Left hindlimb (tissue), 1 donor: ENCODE data around the gene C1orf105.
"Not testable (repeated sequence)": the region's sequence is repeated elsewhere in the genome, so short reads cannot be mapped to it uniquely, and the experiment has no call there.

Experiments used
- DNase-seq: peaks from one replicate; pipeline ENCODE4 v3.0.0-alpha.2; 2018

Gene C1orf105

DNA sequence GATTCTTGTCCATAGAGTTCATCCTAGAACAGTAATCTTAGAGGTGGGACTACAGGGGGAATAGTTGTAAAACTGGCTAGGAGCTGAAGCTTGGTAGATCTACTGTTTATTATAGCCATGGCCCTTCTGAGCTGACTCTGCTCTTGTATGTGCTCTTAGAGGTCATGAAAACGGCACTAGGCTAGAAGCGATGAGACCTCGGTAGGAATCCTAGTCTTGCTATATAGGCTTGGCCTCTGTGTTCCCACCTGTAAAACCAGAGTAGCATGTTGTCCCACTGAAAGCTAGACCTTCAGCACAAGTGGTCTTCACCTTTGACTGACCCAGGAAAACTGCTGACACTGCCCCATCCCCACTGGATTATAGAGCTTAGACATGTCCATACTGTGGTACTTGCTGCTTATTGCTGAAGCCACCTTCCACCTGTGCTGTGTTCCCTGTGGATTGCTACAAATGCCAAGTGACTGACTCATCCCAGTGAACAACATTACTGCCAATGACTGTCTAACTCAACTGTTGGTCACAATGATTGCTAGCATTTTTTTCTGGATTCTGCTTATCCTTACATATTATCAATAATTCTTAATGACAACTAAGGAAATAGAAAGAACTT, 46.4 kb downstream of the C1orf105 start:
- DNase-seq = no peak

DNA sequence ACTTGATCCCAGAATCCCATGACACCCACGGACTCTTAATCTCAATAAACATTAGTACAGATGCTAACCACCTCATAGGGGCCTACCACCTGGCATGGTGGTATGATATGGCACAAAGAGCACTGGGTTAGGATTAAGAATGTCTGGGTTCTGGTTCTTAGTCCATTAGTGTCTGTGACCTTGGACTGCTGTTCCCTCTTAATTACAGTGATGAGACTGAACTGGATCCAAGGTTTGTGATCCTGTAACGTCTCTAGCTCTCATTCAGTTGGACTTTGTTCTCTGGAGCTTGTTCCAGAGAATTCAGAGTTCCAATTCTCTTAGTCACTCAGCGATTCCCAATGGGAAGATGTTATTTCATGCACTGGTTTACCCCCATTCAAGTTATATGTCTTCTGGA, 47.0 kb downstream of the C1orf105 start:
- DNase-seq = no peak

DNA sequence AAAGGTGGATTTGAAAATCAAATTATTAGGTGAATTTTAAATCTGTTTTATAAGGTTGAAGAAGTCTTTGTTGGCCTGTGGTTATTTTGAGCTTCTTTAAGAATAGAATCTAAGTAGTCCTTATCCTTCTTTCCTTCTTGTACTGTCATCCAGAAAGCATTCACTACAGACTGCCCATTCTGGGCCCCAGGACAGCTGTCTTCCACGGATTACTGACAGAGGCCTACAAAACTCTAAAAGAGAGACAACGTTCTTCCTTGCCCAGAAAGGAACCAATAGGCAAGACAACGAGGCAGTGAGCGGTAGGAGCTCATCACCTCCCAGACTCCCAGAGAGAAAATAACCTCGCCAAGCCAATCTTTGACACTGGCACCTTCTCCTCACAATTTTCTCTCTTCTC, 47.8 kb downstream of the C1orf105 start:
- no peak for DNase-seq

DNA sequence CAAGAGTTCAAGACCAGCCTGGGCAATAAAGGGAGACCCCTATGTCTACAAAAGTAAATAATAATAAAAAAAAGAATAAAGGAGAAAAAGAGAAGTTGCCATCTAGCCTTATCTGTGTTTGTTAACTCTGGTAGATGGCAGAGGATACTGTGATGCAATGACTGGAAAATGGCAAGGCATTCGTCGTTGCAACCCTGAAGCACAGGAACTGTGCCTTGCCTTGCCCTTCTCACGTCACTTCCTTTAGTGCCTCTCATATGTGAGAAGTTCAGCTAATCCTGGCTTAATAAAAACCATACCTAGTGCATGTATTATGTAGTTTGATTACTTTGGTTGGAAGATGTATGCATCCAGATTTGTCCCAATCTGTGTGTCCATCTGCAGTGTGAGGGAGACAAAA, 49.2 kb downstream of the C1orf105 start:
- no peak for DNase-seq

DNA sequence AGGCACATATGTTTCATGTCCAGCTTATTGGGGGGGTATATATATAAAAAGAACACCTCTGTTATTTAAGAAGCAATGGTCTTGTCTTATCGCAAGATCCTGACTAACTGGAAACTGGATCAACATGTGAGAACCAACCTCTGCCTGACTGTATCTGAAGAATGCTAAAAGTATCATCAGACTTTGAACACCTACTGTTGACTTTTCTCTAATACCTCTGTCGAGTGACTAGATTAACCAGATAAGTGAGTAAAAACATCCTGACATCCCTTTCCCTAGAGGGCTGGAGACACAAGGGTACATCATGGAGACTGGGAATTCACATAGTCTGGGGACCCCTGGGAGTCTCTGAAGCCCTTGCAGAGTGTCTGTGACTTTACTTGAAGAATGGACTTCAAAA, 49.7 kb downstream of the C1orf105 start:
- no peak for DNase-seq

DNA sequence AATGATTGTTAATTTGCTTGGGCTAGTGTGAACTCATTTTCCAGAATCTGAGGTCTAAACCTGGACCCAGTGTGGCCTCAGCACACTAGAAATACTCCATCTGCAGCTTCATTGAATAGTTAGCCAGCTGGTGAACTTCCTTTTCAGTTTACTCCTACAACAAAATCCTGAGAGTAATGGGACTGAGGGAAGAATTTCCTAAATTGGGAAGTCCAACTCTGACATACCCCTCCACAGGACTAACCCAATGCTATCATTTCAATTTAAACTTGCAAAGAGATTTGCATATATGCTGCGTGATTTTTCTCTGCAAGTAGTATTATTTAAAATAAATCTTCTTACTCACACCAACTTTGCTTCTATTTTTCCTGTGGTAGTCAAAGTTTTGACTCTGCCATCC, 51.2 kb downstream of the C1orf105 start:
- DNase-seq = no peak

DNA sequence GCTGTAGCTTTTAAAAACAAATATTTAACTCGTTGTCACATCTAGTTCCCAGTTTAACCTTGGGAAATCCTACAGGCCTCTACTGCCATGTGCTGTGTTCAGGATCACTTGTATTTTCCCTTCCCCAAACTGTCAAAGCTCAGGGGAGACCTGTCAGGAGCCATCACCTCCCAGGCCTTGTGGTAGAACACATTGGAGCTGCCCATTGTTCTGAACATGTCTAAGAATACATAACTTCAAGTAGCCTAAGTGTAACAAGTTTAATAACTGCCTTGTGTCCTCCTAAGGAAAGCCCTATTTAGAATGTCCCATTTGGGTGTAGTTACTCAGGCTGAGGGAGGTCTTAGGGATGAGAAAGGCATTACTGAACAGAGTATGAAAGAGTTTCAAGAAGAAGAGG, 52.0 kb downstream of the C1orf105 start:
- no peak for DNase-seq

DNA sequence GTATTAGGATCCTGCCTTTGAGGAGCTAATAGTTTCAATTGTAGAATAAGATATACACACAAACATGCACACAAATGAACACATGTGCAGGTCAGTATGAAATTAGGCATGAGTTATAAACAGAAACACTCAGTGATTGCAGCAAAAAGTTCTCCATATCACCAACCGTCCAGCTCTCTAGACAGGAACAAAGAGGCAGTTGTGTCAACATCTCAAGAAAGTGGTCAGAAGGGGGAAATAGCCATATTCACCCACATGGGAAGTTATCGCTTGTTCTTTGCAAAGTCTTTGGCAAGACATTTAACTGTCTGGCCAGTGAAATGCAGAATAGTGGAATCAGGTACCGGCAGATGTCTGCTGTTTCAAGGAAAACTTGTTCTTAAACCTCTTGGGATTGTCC, 52.8 kb downstream of the C1orf105 start:
- DNase-seq = no peak

DNA sequence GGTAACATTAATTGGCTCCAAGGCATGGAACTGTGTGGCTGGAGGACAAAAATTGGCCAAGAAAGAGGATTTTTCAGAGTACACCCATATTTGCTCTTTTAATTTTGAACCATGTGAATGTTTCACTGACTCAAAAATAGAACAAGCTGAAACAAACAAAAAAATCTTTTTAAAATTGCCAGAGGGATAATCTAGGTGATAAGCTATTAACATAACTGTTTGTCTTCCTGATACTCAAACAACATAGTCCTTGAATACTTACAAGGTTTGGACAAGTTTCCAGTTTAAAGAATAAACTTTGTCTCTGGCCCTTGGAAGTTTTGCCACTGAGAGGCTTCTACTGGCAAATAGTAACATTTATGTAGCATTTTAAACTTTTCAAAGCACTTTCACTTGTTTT, 53.4 kb downstream of the C1orf105 start:
- DNase-seq = no peak

DNA sequence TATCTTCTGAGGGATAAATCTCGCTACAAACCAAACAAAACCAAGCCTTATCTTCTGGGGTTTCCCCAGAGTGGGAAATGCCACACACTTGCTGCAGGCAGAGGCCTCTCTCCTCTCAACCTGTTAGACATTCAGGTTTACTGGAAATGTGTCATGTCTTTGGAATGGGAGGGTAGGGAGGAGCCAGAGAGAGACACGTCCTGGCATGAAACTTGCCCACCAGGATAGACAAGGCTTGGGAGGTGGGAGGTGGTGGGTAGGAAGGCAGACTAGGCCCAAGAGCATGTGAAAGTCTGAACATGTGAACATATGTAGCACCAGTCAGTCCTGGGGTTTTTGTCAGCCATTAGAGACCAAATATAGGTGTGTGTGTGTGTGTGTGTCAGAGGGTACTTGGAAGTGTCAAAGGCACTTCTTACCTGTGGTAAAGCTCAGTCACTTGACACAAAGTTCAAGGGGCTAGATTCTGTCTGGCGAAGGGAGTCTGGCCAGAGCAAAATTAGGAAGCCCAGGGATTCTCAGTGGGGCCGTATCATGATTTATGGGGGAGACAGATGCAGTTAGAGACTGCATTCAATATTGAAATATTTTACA, 55.8 kb downstream of the C1orf105 start:
- no peak for DNase-seq

DNA sequence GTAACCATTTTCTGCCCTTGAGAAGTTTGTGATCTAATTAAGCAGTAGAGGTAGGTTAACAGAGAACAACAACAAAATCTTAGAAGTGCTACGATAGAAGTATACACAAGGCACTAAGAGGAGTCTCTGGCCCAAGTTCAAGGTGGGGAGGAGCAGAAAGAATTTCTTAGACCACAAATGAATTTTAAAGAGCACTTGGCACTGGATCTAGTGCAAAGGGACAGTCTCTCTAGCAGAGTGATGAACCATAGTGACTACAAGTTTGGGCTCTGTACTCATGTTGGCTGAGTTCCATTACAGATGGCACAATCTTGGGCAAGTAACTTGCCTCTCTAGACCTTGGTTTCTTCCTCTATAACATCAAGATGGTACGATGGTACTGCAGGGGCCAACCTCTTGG, 56.7 kb downstream of the C1orf105 start:
- no peak for DNase-seq

DNA sequence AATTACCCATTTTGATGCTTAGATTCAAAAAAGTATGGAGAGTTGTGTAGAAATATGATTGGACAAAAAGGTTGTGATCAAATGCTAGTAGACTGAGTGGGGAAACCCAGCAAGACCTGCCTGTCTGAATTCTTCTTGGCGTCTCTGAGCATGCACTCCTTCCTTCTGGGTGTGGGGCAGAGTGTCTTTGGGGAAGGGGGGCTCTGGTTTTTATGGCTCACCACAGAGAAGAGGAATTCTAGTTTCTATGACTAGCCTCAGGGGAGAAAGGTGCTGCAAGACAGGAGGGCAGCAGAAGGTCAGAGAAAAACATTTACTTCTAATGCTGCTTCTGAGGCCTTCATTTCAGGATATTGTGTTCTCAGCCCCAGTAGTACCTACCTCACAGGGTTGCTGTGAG, 57.3 kb downstream of the C1orf105 start:
- DNase-seq = no peak

DNA sequence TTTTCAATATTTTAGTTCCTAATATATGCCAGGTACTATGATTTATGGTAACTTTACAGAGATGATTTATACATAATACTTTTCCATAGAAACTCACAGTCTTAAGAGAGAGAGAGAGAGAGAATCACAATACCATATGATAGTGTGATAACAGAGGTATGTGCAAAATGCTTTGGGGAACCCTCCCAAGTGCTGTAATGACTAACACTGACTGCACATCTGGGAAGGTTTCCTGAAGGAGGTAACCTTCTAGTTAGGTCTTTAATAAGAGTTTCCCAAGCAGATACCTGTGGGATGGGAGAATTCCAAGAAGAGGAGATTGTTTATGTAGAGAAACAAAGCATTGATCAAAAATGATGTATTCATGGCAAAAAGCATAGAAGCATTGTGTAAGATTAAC, 58.0 kb downstream of the C1orf105 start:
- no peak for DNase-seq

DNA sequence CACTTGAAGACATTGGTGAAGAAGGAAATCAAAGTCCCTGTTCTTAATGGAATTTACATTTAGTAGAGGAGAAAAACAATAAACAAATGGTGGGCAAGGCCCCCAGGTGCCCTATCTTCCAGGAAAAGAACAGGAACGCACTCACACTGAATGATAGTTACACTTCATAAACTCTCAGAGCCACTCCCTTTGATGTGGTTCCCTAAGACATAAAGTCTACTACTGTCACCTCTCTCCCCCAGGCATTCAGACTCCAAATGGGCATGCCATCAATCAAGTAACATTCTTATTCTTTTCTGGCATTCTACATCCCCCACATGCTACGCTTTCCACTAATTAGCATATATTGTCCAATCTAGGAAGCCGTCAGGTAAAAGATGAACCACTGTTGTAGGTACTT, 59.9 kb downstream of the C1orf105 start:
- no peak for DNase-seq

DNA sequence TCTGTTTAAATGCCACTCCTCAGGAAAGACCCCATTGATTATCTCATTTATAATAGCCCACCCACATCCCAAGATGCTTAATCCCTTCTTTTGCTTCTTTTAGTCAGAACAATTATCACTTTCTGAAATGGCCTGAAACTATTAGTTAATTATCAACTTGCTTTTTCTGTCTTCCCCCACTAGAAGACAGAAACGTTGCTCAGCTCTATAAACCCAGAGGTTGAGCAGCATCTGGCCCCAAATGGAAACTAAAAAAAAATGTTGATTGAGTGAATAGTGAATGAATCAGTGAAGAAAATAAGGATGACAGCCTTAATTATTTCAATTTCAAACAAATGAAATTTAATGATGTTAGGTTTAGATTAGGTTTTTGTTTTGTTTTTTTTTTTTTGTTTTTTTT, 61.6 kb downstream of the C1orf105 start:
- no peak for DNase-seq

DNA sequence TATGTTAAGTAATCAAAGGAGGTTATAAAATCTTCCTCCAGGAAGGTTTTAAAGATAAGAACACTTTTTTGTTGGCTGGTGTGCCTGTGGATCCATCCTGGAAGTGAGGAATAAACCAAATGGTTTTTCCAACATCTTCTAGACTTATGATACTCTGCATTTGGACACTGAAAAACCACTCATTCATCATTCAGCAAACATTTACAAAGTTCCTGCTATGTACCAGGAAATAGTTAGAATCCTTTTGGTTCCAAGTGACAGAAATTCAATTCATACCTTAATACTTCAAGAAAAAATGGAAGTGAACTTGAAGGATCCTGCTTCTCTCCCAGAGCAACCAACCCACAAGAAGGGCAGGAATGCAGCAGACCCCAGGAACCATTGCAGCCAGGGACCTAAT, 63.0 kb downstream of the C1orf105 start:
- no peak for DNase-seq

DNA sequence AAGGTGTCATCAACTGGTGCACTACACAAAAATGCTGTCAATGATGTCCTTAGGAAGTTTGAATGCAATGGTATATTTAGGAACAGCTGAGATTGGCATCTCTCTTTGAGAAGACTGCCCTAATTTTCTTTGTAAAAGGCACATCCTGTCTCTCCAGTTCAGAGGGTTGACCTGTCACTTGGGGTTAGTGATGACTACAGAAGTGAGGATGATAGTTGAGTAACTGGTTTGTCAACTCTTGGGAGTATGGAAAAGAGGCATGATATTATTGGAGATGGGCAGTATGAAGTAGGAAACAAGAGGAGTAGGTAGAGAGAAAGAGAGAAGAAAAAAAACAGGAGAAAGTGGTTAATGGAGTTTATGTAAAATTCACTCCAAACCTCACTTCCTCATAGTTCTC, 63.8 kb downstream of the C1orf105 start:
- DNase-seq = no peak

DNA sequence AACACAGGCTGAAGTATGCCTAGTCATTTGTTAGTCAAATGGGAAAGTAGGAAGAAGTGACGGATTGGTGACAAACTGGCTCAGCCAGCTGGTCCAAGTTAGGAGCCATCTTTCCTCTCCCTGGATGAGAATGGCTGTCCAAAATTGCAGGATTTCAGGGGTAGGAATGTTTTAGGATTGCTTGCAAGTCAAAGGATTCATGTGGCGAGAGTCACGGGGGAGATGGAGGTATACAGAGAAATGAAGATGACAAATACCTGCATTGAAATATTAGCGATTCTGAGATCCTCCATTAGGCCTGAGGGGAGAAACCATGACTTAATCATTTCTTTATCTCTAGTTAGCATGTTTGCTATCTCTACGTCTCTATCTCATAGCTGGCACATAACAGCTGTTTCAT, 65.1 kb downstream of the C1orf105 start:
- no peak for DNase-seq

DNA sequence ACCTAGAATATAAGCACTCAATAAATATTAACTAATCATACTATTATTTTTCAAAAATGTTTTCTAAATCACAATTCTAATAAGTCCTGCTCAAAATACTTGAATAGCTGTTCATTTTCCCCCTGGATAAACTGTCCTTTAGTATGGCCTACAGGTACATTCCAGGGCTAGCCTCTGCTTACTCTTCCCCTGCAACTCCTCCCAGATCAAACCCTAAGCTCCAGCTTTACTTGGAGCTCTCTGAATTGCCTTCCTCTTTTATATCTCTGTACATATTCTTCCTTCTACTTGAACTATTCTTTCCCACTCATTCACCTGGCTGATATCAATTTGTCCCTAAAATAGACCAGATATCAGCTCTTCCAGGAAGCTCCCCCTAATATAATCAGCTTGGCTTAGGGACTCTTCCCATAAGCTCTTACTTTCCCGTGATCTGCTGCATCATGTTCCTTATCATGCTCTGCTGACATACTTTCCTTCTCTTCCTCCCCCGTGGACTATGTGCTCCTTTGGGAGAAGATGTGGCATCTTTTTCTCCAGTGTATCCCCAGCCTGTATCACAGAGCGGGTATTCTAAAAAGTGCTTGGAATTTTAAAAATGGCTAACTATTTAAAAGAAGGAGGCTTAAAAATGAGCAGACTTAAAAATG, 66.4 kb downstream of the C1orf105 start:
- DNase-seq = no peak

DNA sequence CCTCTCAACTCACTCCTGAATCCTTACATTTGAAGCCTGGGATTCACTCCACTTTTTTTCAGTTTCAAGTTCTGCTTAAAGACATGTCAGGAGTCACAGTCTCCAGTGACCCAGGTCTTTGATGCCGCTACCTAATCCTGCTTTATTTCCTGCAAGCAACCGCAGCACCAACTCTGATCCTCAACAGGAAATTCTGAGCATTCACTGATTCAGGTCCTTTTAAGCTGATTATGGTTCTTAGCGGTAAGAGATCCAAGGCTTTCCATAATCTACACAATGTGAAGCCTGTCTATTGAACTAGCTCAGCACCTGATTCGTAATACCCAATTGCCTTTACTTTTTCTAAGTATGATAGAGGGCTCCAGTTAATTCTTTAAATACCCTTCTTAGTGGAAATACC, 67.1 kb downstream of the C1orf105 start:
- no peak for DNase-seq

DNA sequence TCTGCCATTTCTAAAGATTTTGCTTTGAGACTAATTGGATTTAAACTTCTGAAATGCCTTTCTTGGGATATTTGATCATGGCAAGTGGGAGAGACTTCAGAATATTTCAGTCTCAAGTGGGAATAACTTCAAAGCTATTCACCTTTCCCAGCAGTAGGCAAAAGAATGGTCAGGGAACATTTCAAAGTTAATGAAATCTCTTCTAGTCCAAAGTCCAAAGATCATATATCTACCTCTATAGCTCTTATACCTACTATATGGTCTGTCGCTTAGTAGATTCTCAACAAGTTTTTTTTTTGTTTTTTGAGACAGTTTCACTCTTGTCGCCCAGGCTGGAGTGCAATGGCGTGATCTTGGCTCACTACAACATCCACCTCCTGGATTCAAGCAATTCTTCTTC, 67.9 kb downstream of the C1orf105 start:
- no peak for DNase-seq

DNA sequence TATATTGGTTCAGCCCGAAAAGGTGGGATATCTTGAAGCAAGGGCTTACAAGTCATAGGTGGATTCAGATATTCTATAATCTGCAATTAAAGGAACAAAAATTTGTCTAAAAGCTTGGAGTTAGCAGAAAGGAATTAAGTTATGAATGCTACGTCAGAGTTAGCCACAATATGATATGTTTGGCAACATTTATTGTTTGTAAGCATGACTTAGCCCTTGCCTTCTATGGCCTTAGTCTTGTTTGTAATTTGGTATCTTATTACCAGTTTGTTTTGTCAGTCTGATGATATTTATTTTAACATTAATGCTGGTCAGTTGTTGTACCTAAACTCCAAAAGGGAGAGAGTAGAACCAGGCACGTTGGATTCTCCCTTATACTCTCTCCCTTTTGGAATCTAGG, 69.4 kb downstream of the C1orf105 start:
- DNase-seq = no peak

DNA sequence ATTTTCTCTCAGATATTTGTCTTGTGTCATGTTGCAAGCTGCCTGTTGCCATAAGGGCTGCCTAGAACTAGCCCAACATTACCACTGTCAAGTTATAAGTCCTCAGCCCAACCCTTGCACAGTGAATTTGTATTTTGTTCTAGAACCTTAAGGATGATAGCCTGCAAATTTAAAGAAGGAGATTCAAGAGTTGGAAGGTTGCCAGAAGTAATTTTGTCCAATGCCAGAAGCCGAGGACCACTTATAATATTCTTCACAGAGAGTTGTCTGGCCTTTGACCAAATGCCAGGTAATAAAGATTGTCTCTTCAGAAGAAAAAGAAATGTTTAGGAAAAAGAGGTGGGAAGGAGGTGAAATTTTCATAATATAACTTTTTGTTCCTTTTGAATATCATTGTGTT, 71.9 kb downstream of the C1orf105 start:
- no peak for DNase-seq

DNA sequence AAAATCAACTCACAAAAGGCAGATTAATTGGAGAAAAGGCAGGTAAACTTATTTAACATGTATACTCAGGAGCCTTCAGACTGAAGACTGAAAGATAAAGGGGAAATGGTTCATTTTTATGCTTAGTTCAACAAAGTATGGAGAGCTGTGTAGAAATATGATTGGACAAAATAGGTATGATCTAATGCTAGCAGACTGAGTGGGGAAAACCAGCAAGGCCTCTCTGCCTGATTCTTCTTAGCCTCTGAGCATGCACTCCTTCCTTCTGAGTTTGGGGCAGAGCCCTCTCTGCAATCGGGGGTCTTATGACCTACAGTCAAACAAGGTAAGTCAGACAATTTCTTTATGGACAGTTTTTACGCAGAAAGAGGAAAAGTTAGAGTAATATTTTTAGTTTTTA, 73.7 kb downstream of the C1orf105 start:
- DNase-seq = no peak

DNA sequence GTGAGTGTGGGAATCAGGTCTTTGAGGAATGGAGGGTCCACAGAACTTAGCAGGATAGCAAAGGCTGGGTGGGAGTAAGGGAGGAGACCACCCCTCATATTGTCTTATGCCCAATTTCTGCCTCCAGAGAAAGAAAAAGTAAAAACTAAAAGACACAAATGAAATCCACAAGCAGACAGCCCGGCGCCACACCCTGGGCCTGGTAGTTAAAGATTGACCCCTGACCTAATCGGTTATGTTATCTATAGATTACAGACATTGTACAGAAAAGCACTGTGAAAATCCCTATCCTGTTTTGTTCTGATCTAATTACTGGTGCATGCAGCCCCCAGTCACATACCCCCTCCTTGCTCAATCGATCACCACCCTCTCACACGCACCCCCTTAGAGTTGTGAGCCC, 75.6 kb downstream of the C1orf105 start:
- DNase-seq = not testable (repeated sequence)
